Measurements from ENCODE around the gene RASSF4. TPM values are rescaled to one million over a fixed set of nuclear protein-coding genes. Genes with fewer than 3 reads are reported as not detected.

The RASSF4 gene
- total RNA-seq, 2 experiments from 2014 or later: 1.1 to 2.2 TPM

DNA sequence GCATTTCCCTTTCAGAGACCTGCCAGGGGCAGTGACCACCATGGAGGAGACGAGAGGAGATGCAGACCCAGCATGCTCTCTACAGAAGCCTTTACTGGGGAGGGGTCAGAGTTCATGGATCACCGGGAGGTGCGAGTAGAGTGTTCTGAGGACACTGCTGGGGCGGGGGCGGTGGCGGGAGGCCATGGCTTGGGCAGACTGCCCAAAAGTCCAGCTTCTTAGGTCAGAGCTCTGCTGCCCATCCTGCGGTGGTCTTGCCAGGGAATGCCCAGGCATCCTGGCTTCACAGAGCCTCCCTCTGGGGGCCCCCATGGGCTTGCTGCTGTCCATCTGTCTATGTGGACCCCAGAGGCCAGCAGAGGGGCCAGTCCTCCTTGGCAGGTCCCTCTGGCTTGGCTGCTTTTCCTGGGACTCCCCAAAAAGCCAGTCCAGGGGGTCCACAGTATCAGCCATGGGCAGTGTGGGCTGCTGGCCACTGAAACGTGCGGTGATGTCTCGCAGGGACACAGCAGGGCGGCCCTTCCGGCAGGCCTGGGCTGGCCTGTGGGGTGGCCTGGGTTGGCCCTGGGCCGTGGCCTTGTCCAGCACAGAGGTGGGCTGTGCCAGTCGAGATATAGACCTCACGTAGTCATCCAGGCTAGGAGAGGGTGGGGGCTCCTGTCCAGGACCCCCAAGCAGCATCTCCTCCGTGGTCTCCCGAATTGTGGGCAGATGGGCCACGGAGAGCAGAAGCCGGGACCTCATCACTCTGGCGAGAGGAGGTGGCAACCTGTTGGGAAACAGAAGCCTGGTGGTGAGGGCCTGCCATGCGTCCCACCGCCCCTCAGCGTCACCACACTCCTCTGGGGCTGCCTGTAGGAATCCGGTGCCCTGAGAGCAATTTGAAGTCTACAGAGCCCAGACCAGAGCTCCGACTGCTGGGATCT, 17.9 kb downstream of the RASSF4 start:
- H3K4me3 Mint-ChIP-seq: peak overlapping the region; percentile 69
- no peaks in the 10 kb centered on the region for H3K36me3 Mint-ChIP-seq (ENCODE audit: low read depth)

DNA sequence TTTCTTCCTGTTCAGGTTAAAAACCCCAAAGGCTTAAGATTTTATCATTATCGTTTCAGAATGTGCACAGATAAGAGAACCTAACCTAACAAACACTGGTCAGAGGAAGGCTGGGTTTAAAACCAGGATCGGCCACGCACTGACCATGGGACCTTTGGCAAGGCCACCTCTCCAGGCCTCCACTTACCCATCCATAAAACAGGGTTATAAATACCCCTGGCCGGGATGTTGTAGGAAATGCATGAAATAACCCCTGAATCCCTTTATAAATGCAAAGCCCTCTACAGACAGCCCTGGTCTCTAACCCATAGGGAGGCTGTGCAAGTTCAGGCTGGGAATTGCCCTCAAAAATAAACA, 18.6 kb downstream of the RASSF4 start:
- DNase-seq: no peak
- H3K4me1 Mint-ChIP-seq (ENCODE audit: low read depth): peaks cover 20% of the 10 kb centered on the region
- H3K9me3 Mint-ChIP-seq: no peaks in the 10 kb centered on the region
- CTCF ChIA-PET: interaction anchor here (0.6 to 1.2 kb wide), 4 partner anchors 16 to 112 kb away, joined by 3 to 7 read pairs (median 4); no protein-coding TSS in a partner anchor
- intact Hi-C loops (cut with micrococcal nuclease): loop anchor here (10.0 kb wide), 1 partner anchor 63 kb away; the partner anchor contains the start of gene TMEM72
- H3K27ac Mint-ChIP-seq: peak overlapping the region; percentile 53
- H3K4me3 Mint-ChIP-seq: peak overlapping the region; percentile 69
- no peaks in the 10 kb centered on the region for H3K27me3 Mint-ChIP-seq (ENCODE audit: low read depth)
- no peaks in the 10 kb centered on the region for H3K36me3 Mint-ChIP-seq (ENCODE audit: low read depth)

More for the DNA sequence above, 17.9 kb downstream of the RASSF4 start:
- no peak for DNase-seq
- no peaks in the 10 kb centered on the region for H3K9me3 Mint-ChIP-seq
- CTCF ChIA-PET: interaction anchor here (0.6 to 3.7 kb wide), 4 partner anchors 16 to 111 kb away, joined by 3 to 35 read pairs (median 4); no protein-coding TSS in a partner anchor
- H3K27ac Mint-ChIP-seq: no peak overlapping the region
- peaks cover 20% of the 10 kb centered on the region for H3K4me1 Mint-ChIP-seq (ENCODE audit: low read depth)
- intact Hi-C loops (cut with micrococcal nuclease): loop anchor here (10.0 kb wide), 1 partner anchor 63 kb away; the partner anchor contains the start of gene TMEM72
- no peaks in the 10 kb centered on the region for H3K27me3 Mint-ChIP-seq (ENCODE audit: low read depth)

DNA sequence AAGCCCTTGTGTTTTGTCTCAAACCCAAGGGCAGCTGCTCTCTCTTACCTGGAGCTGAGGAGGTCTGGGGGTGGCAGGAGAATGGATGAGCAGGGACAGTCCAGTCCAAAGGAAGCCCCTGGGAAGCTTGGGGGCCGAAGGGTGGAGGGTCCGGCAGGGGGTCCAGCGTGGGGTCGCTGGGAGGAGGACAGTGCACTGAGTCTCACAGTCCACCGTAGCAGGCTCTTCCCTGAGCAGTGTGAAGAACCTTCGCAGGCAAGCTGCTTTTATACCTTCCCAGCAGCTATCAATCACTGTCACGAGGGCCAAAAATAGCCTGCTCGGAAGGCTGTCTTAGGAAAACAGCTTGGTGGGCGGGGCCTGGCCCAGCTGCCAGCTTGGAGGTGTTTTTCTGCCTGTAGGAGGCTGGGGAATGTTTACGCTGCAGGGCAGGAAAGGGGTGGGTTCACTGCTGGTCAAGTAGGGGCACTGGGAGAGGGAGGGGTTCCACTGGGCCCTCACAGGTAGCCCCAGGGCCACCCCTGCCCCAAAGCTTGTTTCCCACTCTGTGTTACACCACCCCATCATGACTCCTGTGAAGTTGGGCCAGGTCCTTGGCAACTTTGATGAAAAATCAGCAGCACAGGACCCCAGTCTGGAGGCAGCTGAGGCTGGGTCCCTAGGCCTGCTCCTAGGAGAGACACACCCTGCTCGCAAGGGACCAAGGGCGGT, 19.1 kb downstream of the RASSF4 start, which contains the start of gene DEPP1:
Gene DEPP1, minus strand, starts transcription at position 240 of the 711 bp plus-strand sequence. CDS start 779 bp downstream, outside the sequence.
- intact Hi-C loops (cut with micrococcal nuclease): loop anchor here (10.0 kb wide), 1 partner anchor 64 kb away; the partner anchor contains the start of gene TMEM72
- Mint-ChIP-seq H3K4me1 (ENCODE audit: low read depth) (peaks cover 15% of the 10 kb centered on the region), H3K36me3 (ENCODE audit: low read depth) (no peaks in the 10 kb centered on the region), H3K4me3 (peak within 1 kb of the TSS; percentile 69), H3K27me3 (ENCODE audit: low read depth) (no peaks in the 10 kb centered on the region), H3K9me3 (no peaks in the 10 kb centered on the region), H3K27ac (peak within 1 kb of the TSS; percentile 53)
- peak; percentile 81 for DNase-seq
- CTCF ChIA-PET: interaction anchor here (0.6 to 1.3 kb wide), 5 partner anchors 16 to 112 kb away, joined by 3 to 7 read pairs (median 3); no protein-coding TSS in a partner anchor

DNA sequence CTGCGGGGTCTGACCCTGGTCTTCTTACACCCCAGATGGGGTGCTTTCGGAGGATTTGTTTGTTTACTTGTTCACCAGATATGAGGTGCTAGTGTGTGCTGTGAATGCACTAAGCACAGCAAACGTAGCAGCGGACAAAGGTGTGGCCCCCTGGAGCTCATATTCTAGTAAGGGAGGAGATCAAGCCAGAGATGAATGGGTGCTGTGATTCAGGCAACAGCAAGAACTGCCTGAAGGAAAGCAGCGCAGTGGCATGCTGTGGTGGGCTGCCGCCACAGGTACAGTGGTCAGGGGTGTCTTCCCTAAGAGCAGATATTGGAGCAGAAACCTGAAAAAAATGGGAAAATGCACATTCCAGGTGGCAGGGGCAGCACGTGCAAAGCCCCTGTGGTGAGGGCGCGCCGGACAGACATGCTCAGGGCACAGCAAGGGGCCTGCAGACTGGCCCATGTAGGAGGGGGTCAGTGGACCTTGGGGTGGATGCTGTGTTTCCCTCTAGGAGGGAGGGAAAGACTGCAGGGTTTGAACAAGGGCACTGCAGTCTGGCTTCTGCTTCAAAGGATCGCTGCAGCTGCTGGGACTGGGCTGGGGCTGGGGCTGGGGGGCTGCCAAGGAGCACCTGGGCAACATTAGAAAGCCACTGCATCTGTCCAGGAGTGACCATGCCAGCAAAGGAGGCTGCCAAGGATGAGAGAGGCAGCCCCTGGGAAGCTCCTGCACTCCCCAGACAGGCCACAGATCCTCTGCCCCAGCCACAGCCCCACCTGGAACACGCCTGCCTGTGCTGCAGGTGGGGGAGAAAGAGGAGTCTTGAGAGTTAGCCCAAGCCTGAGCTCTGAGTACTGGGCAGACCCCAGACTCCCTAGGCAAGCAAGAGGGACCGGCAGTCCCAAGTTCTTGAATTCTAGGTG, 19.9 kb downstream of the RASSF4 start:
- H3K9me3 Mint-ChIP-seq: no peaks in the 10 kb centered on the region
- H3K36me3 Mint-ChIP-seq (ENCODE audit: low read depth): no peaks in the 10 kb centered on the region
- intact Hi-C loops (cut with micrococcal nuclease): loop anchor here (10.0 kb wide), 1 partner anchor 65 kb away; the partner anchor contains the start of gene TMEM72
- H3K27me3 Mint-ChIP-seq (ENCODE audit: low read depth): no peaks in the 10 kb centered on the region
- CTCF ChIA-PET: interaction anchor here (0.7 to 1.3 kb wide), 6 partner anchors 15 to 47 kb away, joined by 3 to 7 read pairs (median 4); no protein-coding TSS in a partner anchor
- H3K4me1 Mint-ChIP-seq (ENCODE audit: low read depth): peaks cover 11% of the 10 kb centered on the region
- DNase-seq: no peak
- H3K4me3 Mint-ChIP-seq: no peak overlapping the region
- H3K27ac Mint-ChIP-seq: no peak overlapping the region

DNA sequence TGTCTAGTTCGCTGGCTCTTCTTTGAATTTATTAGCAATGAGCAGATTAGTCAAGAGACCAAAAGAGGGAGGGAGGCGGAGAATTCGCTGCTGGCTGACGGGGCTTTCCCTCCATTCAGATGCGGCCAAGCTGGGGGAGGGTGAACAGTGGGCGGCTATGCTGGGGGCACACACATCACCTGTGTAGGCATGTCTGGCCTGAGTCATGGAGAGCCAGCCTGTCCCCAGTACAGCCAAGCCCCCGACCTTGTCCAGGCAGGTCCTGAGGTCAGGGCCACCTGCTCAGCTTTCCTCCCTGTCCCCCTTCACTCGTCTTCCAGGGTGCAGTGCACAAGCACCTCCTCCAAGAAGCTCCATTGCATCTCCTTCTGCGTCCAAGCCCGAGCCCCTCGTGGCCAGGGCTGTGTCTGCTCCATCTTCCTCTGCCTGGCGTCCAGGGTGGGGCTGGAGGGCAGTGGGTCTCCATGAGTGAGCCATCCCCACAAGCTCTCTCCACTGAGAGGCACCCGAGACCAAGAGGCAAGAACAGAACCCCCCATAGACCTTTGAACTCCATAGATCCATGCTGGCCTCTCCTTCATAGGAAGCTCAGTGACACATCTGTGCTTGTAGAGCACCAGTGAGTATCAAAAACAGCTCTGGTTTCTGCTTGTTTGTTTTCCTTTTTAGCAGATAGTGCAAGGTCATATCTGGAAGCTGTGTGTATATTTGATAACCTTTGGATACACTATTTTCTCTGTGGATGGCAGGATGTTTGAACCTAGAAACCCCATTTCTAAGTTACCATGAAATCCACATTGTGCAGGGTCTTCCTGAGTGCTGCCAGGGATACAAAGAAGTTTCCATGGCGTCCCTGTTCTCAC, 20.9 kb downstream of the RASSF4 start:
- CTCF ChIA-PET: interaction anchor here (1.1 to 1.3 kb wide), 3 partner anchors 17 to 40 kb away, joined by 3 to 4 read pairs (median 4); no protein-coding TSS in a partner anchor
- Mint-ChIP-seq H3K36me3 (ENCODE audit: low read depth) (no peaks in the 10 kb centered on the region), H3K27me3 (ENCODE audit: low read depth) (no peaks in the 10 kb centered on the region)

DNA sequence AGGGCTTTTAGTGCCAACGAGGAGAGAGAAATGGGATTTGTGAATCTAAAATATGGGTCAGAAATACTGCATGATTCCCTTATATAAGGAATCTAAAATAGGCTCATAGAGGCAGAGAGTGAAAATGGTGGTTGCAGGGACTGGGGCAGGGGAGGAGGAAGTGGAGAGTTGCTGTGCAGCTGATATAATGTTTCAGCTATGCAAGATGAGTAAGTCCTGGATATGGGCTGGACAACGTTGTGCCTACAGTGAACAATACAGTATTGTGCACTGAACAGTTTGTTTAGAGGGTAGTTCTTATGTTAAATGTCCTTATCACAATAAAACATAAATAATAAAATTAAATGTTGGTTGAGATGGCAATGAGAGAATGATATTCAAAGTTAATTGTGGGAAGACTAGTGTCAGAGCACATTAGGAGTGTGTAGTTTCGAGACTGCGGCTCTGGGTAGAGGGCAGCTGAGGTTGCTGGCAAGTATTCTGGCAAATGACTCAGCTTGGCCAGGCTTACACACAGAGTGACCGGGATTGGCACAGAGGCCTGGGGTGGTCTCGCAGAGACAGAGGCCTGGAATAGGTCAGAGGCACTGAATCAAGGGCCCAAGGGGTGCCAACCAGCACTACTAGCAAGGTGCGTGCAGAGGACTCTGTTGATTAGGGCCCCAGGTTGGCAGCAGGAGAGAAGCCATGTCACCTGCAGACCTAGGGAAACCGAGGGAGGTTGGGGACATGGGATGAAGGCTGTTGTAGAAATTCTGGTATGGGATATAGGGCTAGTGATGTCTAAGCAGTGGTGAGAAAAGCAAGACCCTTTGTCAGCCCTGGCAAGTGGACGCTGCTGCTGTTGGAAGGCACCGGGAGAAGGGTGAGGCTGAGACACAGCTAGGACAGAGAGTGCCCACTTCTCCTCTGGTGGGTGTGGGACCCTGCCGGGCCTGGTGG, 21.8 kb downstream of the RASSF4 start:
- CTCF ChIA-PET: interaction anchor here (1.1 kb wide), 1 partner anchor 18 kb away, joined by 4 read pairs; no protein-coding TSS in a partner anchor
- Mint-ChIP-seq H3K27ac (no peak overlapping the region), H3K27me3 (ENCODE audit: low read depth) (no peaks in the 10 kb centered on the region), H3K4me3 (no peak overlapping the region), H3K9me3 (no peaks in the 10 kb centered on the region), H3K4me1 (ENCODE audit: low read depth) (peaks cover 7% of the 10 kb centered on the region), H3K36me3 (ENCODE audit: low read depth) (no peaks in the 10 kb centered on the region)
- no peak for DNase-seq
- intact Hi-C loops (cut with micrococcal nuclease): no loop called here

More for the DNA sequence above, 20.9 kb downstream of the RASSF4 start:
- Mint-ChIP-seq H3K4me3 (no peak overlapping the region), H3K4me1 (ENCODE audit: low read depth) (peaks cover 11% of the 10 kb centered on the region), H3K27ac (no peak overlapping the region), H3K9me3 (no peaks in the 10 kb centered on the region)
- no peak for DNase-seq
- intact Hi-C loops (cut with micrococcal nuclease): no loop called here

DNA sequence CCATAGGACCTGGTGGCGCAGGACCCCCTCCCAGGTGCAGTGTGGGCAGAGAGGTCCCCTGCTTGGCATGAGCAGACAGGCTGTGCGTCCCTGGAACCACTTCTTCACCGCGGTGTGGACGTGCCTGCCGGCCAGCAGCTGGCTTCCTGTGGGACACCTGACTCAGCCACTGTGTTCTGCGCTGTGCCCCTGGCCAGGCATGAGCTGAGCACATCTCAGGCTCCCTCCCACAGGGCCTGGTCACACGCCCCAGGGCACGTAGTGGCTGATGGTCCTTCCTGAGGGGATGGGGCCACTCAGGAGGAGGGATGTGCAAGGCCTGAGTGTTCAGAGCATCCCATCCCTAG, 22.5 kb downstream of the RASSF4 start:
- H3K4me3 Mint-ChIP-seq: no peak overlapping the region
- intact Hi-C loops (cut with micrococcal nuclease): no loop called here
- CTCF ChIA-PET: interaction anchor here (1.2 kb wide), 1 partner anchor 49 kb away, joined by 4 read pairs; no protein-coding TSS in a partner anchor

DNA sequence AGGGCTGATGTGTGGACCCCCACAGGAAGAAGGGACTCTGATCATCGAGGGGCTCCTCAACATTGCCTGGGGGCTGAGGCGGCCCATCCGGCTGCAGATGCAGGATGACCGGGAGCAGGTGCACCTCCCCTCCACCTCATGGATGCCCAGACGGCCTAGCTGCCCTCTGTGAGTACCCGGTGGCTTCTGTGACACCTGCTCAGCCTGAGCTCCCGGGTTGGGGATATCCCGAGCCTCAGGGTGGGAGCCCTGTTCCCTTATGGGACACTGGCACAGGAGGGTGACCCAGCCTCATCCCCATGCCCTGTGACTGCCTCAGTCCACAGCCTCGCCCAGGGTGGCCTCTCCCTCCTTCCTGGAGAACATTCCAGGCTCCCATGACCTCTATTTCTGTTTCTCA, 22.9 kb downstream of the RASSF4 start:
- no peaks in the 10 kb centered on the region for H3K36me3 Mint-ChIP-seq (ENCODE audit: low read depth)
- no peaks in the 10 kb centered on the region for H3K9me3 Mint-ChIP-seq
- no peak overlapping the region for H3K27ac Mint-ChIP-seq
- intact Hi-C loops (cut with micrococcal nuclease): no loop called here
- H3K27me3 Mint-ChIP-seq (ENCODE audit: low read depth): no peaks in the 10 kb centered on the region
- no peak for DNase-seq
- CTCF ChIA-PET: interaction anchor here (1.2 kb wide), 1 partner anchor 49 kb away, joined by 4 read pairs; no protein-coding TSS in a partner anchor
- peaks cover 7% of the 10 kb centered on the region for H3K4me1 Mint-ChIP-seq (ENCODE audit: low read depth)
- no peak overlapping the region for H3K4me3 Mint-ChIP-seq

More for the DNA sequence above, 22.5 kb downstream of the RASSF4 start:
- Mint-ChIP-seq H3K36me3 (ENCODE audit: low read depth) (no peaks in the 10 kb centered on the region), H3K4me1 (ENCODE audit: low read depth) (peaks cover 7% of the 10 kb centered on the region), H3K27me3 (ENCODE audit: low read depth) (no peaks in the 10 kb centered on the region), H3K27ac (no peak overlapping the region), H3K9me3 (no peaks in the 10 kb centered on the region)
- DNase-seq: no peak

DNA sequence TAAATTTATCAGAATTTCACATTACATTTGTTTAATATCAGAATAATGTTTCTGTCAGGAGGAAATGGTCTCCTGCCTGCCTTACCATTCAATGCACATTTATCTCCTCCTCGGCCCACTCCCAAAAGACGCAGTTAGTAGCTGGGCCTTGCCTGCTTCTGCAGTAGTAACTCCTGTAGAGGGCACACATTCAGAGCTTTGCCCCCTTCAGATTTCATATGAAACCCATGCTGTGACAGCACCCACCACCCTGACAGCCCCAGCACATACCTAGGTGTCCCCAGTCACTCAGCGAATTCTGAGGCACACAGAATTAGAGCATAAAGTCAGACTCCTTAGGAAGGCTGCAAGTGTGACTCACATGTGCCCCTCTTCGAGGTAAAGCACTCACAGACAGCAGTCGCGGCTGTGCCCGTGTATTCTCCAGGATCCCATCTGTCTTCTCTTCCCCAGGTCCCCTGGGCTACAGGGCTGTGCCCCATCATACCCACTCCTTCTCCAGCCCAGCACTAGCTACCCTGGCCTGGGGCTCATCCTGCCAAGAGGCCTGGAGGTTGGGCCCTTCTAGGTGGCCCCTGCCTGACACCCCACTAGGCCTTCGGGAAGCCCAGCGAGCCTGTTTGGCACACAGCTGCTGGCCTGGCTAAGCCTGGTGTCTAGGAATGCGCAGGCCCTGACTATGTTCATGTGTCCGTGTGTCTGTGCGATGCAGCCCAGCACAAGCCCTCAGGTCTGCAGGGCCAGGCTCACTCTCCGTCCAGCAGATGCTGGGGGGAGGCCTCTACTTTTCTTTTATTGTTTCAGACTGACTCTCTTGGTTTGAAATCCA, 23.7 kb downstream of the RASSF4 start:
- CTCF ChIA-PET: interaction anchor here (1.0 to 1.2 kb wide), 2 partner anchors 50 kb away, joined by 3 to 4 read pairs; no protein-coding TSS in a partner anchor
- no peaks in the 10 kb centered on the region for H3K36me3 Mint-ChIP-seq (ENCODE audit: low read depth)
- peaks cover 7% of the 10 kb centered on the region for H3K4me1 Mint-ChIP-seq (ENCODE audit: low read depth)
- no peak overlapping the region for H3K4me3 Mint-ChIP-seq
- intact Hi-C loops (cut with micrococcal nuclease): no loop called here
- H3K27ac Mint-ChIP-seq: no peak overlapping the region
- no peaks in the 10 kb centered on the region for H3K27me3 Mint-ChIP-seq (ENCODE audit: low read depth)
- no peak for DNase-seq
- no peaks in the 10 kb centered on the region for H3K9me3 Mint-ChIP-seq

All from activated naive CD4-positive, alpha-beta T cell treated with anti-CD3 and anti-CD28 coated beads for 36 hours (primary cell).